Endodermal cell (in vitro differentiated cells): ENCODE measurements around the gene POC5. TPM values are rescaled to one million over a fixed set of nuclear protein-coding genes. Genes with fewer than 3 reads are reported as not detected.

Experiments
- DNase-seq: peaks from one replicate; pipeline ENCODE4 v3.0.0-alpha.2; 2017
- H3K27ac ChIP-seq: 2 replicates; pipeline ENCODE4 v1.5.1; 2013; ENCODE audit warnings: mild to moderate bottlenecking, low read depth, low read length, moderate library complexity
- H3K27me3 ChIP-seq: 2 replicates; pipeline ENCODE4 v1.6.1; 2013; ENCODE audit warnings: mild to moderate bottlenecking, low read length, moderate library complexity; ENCODE audit not compliant: insufficient read depth, control insufficient read depth, poor library complexity, severe bottlenecking
- H3K36me3 ChIP-seq: 2 replicates; pipeline ENCODE4 v1.7.0; 2013; ENCODE audit warnings: mild to moderate bottlenecking, low read length, moderate library complexity; ENCODE audit not compliant: control insufficient read depth, insufficient read depth
- H3K4me1 ChIP-seq: one replicate; pipeline ENCODE4 v1.7.0; 2013; ENCODE audit warnings: low read length; ENCODE audit not compliant: control insufficient read depth, insufficient read depth
- H3K4me3 ChIP-seq: 2 replicates; pipeline ENCODE4 v1.5.1; 2013; ENCODE audit warnings: mild to moderate bottlenecking, low read length, moderate library complexity
- H3K9ac ChIP-seq: 2 replicates; pipeline ENCODE4 v1.6.1; 2013; ENCODE audit warnings: mild to moderate bottlenecking, low read length, moderate library complexity; ENCODE audit not compliant: poor library complexity, severe bottlenecking; ENCODE audit errors: extremely low read depth
- H3K9me3 ChIP-seq: 2 replicates; pipeline ENCODE4 v1.6.1; 2013; ENCODE audit warnings: mild to moderate bottlenecking, low read length, moderate library complexity; ENCODE audit not compliant: control insufficient read depth
- H3K27ac Mint-ChIP-seq: 2 replicates; pipeline ENCODE4 v1.8.0; 2020; ENCODE audit warnings: mixed read lengths
- H3K27me3 Mint-ChIP-seq: 2 replicates; pipeline ENCODE4 v1.8.0; 2021; ENCODE audit warnings: mild to moderate bottlenecking, mixed read lengths; ENCODE audit not compliant: insufficient read depth
- H3K36me3 Mint-ChIP-seq: 2 replicates; pipeline ENCODE4 v1.8.0; 2020; ENCODE audit warnings: low read depth, mixed read lengths
- H3K4me1 Mint-ChIP-seq: 2 replicates; pipeline ENCODE4 v1.8.0; 2020; ENCODE audit warnings: mixed read lengths
- H3K4me3 Mint-ChIP-seq: 2 replicates; pipeline ENCODE4 v1.8.0; 2020; ENCODE audit warnings: mild to moderate bottlenecking, moderate library complexity, mixed read lengths
- H3K9me3 Mint-ChIP-seq: 2 replicates; pipeline ENCODE4 v1.8.0; 2020; ENCODE audit warnings: mild to moderate bottlenecking, mixed read lengths
- CTCF ChIP-seq: fragments of 200-600 bp; sonication (generic); conservative IDR thresholded peaks from 2 replicates; pipeline ENCODE4 v1.5.0; 2021; ENCODE audit warnings: antibody characterized with exemption, mild to moderate bottlenecking
- WGBS, 2 experiments: methylation state at CpG; one replicate each; pipeline versions ENCODE4 v1.1.5 to v1.1.7; 2013; ENCODE audit warnings: missing lambda C conversion rate in 2 of 2, mixed read lengths in 1 of 2; ENCODE audit not compliant: insufficient coverage in 1 of 2, insufficient read length in 1 of 2; 5-methylcytosine and 5-hydroxymethylcytosine counted together
- long read RNA-seq, 4 experiments: library from polyadenylated mRNA in 2 of 4; library from RNA in 1 of 4; library from capped mRNA in 1 of 4; stranded (forward) in 3 of 4; unstranded in 1 of 4; transcript quantifications; one replicate each; pipeline ENCODE4 v2.0.0, GENCODE V29; 2020 to 2021; ENCODE audit warnings: inconsistent platforms in 1 of 4
- polyA plus RNA-seq, 2 experiments: library from polyadenylated mRNA; stranded (reverse); fragments of 50-300 nt; gene quantifications; one replicate each; pipeline ENCODE4 v1.2.3, GENCODE V29; 2013
- total RNA-seq, 2 donors: library from RNA; stranded (reverse); fragmentation: NEBNext Ultra II Directional in 1 of 2; extraction: Animal tissue kit (Norgen Biotek cat#: 25700) in 1 of 2; gene quantifications; 2 replicates in 1 of 2; 3 replicates in 1 of 2; pipeline ENCODE4 v1.2.1, GENCODE V29; 2021

POC5 gene, protein sequence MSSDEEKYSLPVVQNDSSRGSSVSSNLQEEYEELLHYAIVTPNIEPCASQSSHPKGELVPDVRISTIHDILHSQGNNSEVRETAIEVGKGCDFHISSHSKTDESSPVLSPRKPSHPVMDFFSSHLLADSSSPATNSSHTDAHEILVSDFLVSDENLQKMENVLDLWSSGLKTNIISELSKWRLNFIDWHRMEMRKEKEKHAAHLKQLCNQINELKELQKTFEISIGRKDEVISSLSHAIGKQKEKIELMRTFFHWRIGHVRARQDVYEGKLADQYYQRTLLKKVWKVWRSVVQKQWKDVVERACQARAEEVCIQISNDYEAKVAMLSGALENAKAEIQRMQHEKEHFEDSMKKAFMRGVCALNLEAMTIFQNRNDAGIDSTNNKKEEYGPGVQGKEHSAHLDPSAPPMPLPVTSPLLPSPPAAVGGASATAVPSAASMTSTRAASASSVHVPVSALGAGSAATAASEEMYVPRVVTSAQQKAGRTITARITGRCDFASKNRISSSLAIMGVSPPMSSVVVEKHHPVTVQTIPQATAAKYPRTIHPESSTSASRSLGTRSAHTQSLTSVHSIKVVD
- total RNA-seq, result 10 to 100 TPM; 10.7 to 13.8 TPM
- polyA plus RNA-seq (2013, experiment 1 of 2), result 22.5 TPM
- 19.0 TPM for polyA plus RNA-seq (2013, experiment 2 of 2)
- long read RNA-seq, experiment 1, partial matches to known transcripts, result 3 of 8 reads
- long read RNA-seq, experiment 1, other reads (novel, unspliced or antisense), result 5 of 8 reads
- long read RNA-seq, experiment 2, transcript POC5-202 (12 exons, 2,229 nt), result major isoform, 14 of 27 reads
- long read RNA-seq, experiment 2, partial matches to known transcripts, result 3 of 27 reads
- long read RNA-seq, experiment 2, other reads (novel, unspliced or antisense), result 10 of 27 reads
- long read RNA-seq, experiment 3, transcript POC5-202 (12 exons, 2,229 nt), result major isoform, 10 of 32 reads
- long read RNA-seq, experiment 3, partial matches to known transcripts, result 3 of 32 reads
- long read RNA-seq, experiment 3, other reads (novel, unspliced or antisense), result 19 of 32 reads
- long read RNA-seq, experiment 4, transcript POC5-202 (12 exons, 2,229 nt), result major isoform, 9 of 38 reads
- long read RNA-seq, experiment 4, partial matches to known transcripts, result 0 of 38 reads
- long read RNA-seq, experiment 4, other reads (novel, unspliced or antisense), result 29 of 38 reads

DNA sequence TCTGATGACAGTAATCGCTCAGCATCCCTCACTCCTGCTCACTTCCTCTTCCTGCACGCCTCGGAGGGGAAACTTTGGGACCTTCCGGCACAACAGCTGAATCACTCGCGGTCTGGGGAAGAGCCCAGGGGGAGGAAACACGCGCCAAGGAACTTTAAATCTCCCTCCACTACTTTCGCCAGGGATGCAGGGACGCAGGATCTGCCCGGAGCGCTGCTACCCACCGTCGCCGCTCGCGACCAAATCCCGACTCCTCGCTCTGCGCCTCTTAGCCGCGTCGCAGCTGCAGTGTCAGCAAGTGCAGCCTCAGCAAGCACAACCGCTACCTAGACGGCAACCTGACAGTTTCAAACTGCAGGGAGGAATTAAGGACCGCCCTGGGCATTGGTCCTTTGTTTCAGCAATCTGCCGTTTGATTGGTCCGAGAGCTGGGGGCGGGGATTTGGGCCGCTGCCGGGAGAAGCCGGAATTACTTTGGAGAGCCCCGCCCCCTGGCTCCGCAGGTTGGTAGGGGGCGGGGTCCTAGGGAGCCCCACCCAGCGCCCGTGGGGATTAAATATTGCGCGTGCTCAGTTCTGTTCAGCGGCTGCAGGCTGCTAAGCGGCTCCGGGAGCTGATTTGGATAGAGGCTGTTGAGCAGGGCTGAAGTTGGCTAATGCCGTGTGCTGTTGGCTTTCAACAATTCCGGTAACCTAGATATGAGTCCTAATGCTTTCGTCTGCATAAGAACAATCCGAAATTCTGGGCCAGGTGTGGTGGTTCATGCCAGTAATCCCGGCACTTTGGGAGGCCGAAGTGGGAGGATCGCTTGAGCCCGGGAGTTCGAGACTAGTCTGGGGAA lies at the start of gene POC5:
Gene POC5 (minus strand): TSS at position 356 of the 841 bp plus-strand sequence. CDS start 4,500 bp downstream, outside the sequence.
- Mint-ChIP-seq H3K27ac (peak within 1 kb of the TSS; percentile 97), H3K4me3 (peak within 1 kb of the TSS; percentile 98), H3K9me3 (peaks cover 3% of the 10 kb centered on the region), H3K27me3 (peaks cover 12% of the 10 kb centered on the region), H3K4me1 (peaks cover 5% of the 10 kb centered on the region), H3K36me3 (peaks cover 5% of the 10 kb centered on the region)
- 16 to 18% methylated on average over 21 to 51 of the region's 51 CpGs for WGBS, 2 experiments
- no peaks in the 10 kb centered on the region for H3K4me1 ChIP-seq
- H3K9me3 ChIP-seq, result no peaks in the 10 kb centered on the region
- TF ChIP-seq CTCF, result no peak
- peak within 1 kb of the TSS; percentile 76 for H3K9ac ChIP-seq
- H3K4me3 ChIP-seq, result peak within 1 kb of the TSS; percentile 97
- DNase-seq, result peak; percentile 99
- peaks cover 8% of the 10 kb centered on the region for H3K36me3 ChIP-seq
- H3K27me3 ChIP-seq, result peaks cover 8% of the 10 kb centered on the region
- peak within 1 kb of the TSS; percentile 69 for H3K27ac ChIP-seq

DNA sequence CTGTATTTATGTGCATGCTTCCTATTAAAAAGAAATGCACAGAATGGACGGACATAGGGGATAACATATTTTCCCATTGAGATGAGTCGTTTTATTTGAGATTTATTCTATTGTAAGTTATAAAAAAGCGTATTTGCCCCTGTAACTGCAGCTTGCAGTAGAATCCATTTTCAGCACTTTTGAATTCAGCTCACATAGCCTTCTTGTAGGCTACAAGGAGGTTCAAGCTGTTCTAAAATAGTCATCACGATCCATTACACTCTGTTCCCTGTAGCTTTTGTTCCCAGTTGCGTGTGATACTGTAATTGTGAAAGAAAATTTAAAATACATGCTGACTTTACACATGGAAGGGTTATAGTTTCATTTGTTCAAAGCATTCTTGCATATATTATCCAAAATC lies 40.9 kb upstream of the POC5 start:
- peaks cover 12% of the 10 kb centered on the region for H3K27me3 Mint-ChIP-seq

More for the DNA sequence above, 40.9 kb upstream of the POC5 start:
- Histone ChIP-seq H3K27ac (no peak overlapping the region), H3K4me1 (no peaks in the 10 kb centered on the region), H3K27me3 (no peaks in the 10 kb centered on the region), H3K4me3 (no peak overlapping the region), H3K9me3 (no peaks in the 10 kb centered on the region), H3K9ac (no peak overlapping the region), H3K36me3 (no peaks in the 10 kb centered on the region)
- no peak for DNase-seq
- Mint-ChIP-seq H3K9me3 (peaks cover under 1% of the 10 kb centered on the region), H3K4me3 (no peak overlapping the region), H3K4me1 (no peaks in the 10 kb centered on the region), H3K36me3 (no peaks in the 10 kb centered on the region), H3K27ac (no peak overlapping the region)
- TF ChIP-seq CTCF, result no peak
- 80 to 94% methylated on average over 3 to 5 of the region's 5 CpGs for WGBS, 2 experiments
